Activated CD8-positive, alpha-beta memory T cell treated with anti-CD3 and anti-CD28 coated beads, Interleukin-2, amount 10 ng/mL, durations not matched to agents 7 days and 5 days (primary cell): ENCODE data around the gene GABRG1. TPM values are rescaled to one million over a fixed set of nuclear protein-coding genes. Genes with fewer than 3 reads are reported as not detected.

Source experiments
- ATAC-seq: fragments of 150-1000 bp; cut with Tn5 transposase; one replicate; pipeline ENCODE4 v1.10.0; 2021; ENCODE audit warnings: moderate library complexity
- CTCF ChIA-PET: fragments of 350-600 bp; sonication (Branson Sonifier 250); formaldehyde crosslinking; loops from one replicate; lab custom pipeline; 2021; ENCODE audit warnings: antibody characterized with exemption; lab: Charles Lee
- DNase-seq: peaks from one replicate; pipeline ENCODE4 v3.0.0-alpha.2; 2020
- H3K27ac Mint-ChIP-seq: one replicate; pipeline ENCODE4 v1.8.0; 2021; ENCODE audit warnings: mild to moderate bottlenecking, mixed read lengths
- H3K27me3 Mint-ChIP-seq: one replicate; pipeline ENCODE4 v1.8.0; 2021; ENCODE audit warnings: mixed read lengths
- H3K36me3 Mint-ChIP-seq: one replicate; pipeline ENCODE4 v1.8.0; 2021; ENCODE audit warnings: mild to moderate bottlenecking, mixed read lengths
- H3K4me1 Mint-ChIP-seq: one replicate; pipeline ENCODE4 v1.8.0; 2021; ENCODE audit warnings: mixed read lengths
- H3K4me3 Mint-ChIP-seq: one replicate; pipeline ENCODE4 v1.8.0; 2021; ENCODE audit warnings: mild to moderate bottlenecking, moderate library complexity, mixed read lengths
- H3K9me3 Mint-ChIP-seq: one replicate; pipeline ENCODE4 v1.8.0; 2022; ENCODE audit warnings: low read depth, mixed read lengths
- total RNA-seq, 2 experiments: library from RNA; stranded (reverse); gene quantifications; one replicate each; pipeline ENCODE4 v1.2.3, GENCODE V29; 2021

GABRG1 gene
- total RNA-seq: not detected

- Mint-ChIP-seq H3K27me3 (no peaks in the 10 kb centered on the region), H3K4me3 (no peak within 1 kb of the TSS), H3K27ac (no peak within 1 kb of the TSS), H3K9me3 (peaks cover 4% of the 10 kb centered on the region), H3K36me3 (no peaks in the 10 kb centered on the region), H3K4me1 (no peaks in the 10 kb centered on the region)
- CTCF ChIA-PET: no interaction called here
- DNase-seq (no peak), ATAC-seq (no peak)
Observed at GRCh38 chr4:46123913-46124755, at the start of gene GABRG1. GABRG1 (minus strand) TSS chr4:46124054; CDS start chr4:46123913, 141 bp downstream.

- H3K4me1 Mint-ChIP-seq: no peaks in the 10 kb centered on the region
- H3K27me3 Mint-ChIP-seq: no peaks in the 10 kb centered on the region
- no peaks in the 10 kb centered on the region for H3K36me3 Mint-ChIP-seq
- H3K4me3 Mint-ChIP-seq: no peak overlapping the region
- peaks cover 7% of the 10 kb centered on the region for H3K9me3 Mint-ChIP-seq
- ATAC-seq (no peak), DNase-seq (no peak)
- no peak overlapping the region for H3K27ac Mint-ChIP-seq
- CTCF ChIA-PET: no interaction called here
Observed at GRCh38 chr4:46146993-46147392, 23.1 kb upstream of the GABRG1 start.

GRCh38 chr4:46131498-46132057 lies 7.7 kb upstream of the GABRG1 start:
- ATAC-seq (no peak), DNase-seq (no peak)
- CTCF ChIA-PET: no interaction called here
- Mint-ChIP-seq H3K27ac (no peak overlapping the region), H3K4me1 (no peaks in the 10 kb centered on the region), H3K4me3 (no peak overlapping the region), H3K9me3 (peaks cover 11% of the 10 kb centered on the region), H3K36me3 (no peaks in the 10 kb centered on the region), H3K27me3 (no peaks in the 10 kb centered on the region)

GRCh38 chr4:46124773-46125413 lies 1.0 kb upstream of the GABRG1 start:
- no peaks in the 10 kb centered on the region for H3K27me3 Mint-ChIP-seq
- peaks cover 4% of the 10 kb centered on the region for H3K9me3 Mint-ChIP-seq
- H3K4me3 Mint-ChIP-seq: no peak overlapping the region
- CTCF ChIA-PET: no interaction called here
- no peaks in the 10 kb centered on the region for H3K36me3 Mint-ChIP-seq
- no peaks in the 10 kb centered on the region for H3K4me1 Mint-ChIP-seq
- ATAC-seq: no peak
- H3K27ac Mint-ChIP-seq: no peak overlapping the region
- DNase-seq: no peak

GRCh38 chr4:46081674-46082073 lies 42.2 kb downstream of the GABRG1 start:
- Mint-ChIP-seq H3K4me1 (no peaks in the 10 kb centered on the region), H3K27ac (no peak overlapping the region), H3K4me3 (no peak overlapping the region), H3K36me3 (no peaks in the 10 kb centered on the region), H3K9me3 (peaks cover 8% of the 10 kb centered on the region), H3K27me3 (no peaks in the 10 kb centered on the region)
- DNase-seq: no peak
- CTCF ChIA-PET: no interaction called here
- ATAC-seq: no peak

- CTCF ChIA-PET: no interaction called here
- Mint-ChIP-seq H3K27ac (no peak overlapping the region), H3K36me3 (no peaks in the 10 kb centered on the region)
Observed at GRCh38 chr4:46081248-46081647, 42.6 kb downstream of the GABRG1 start.

GRCh38 chr4:46073778-46074177 lies 50.1 kb downstream of the GABRG1 start:
- no peaks in the 10 kb centered on the region for H3K36me3 Mint-ChIP-seq
- ATAC-seq (no peak), DNase-seq (no peak)
- no peak overlapping the region for H3K4me3 Mint-ChIP-seq
- no peaks in the 10 kb centered on the region for H3K4me1 Mint-ChIP-seq
- peaks cover 4% of the 10 kb centered on the region for H3K9me3 Mint-ChIP-seq
- no peaks in the 10 kb centered on the region for H3K27me3 Mint-ChIP-seq
- H3K27ac Mint-ChIP-seq: no peak overlapping the region
- CTCF ChIA-PET: no interaction called here

More at GRCh38 chr4:46081248-46081647, 42.6 kb downstream of the GABRG1 start:
- H3K9me3 Mint-ChIP-seq: peaks cover 8% of the 10 kb centered on the region
- no peaks in the 10 kb centered on the region for H3K27me3 Mint-ChIP-seq
- ATAC-seq: no peak
- no peak for DNase-seq
- no peak overlapping the region for H3K4me3 Mint-ChIP-seq
- no peaks in the 10 kb centered on the region for H3K4me1 Mint-ChIP-seq

- H3K4me1 Mint-ChIP-seq: no peaks in the 10 kb centered on the region
- DNase-seq (no peak), ATAC-seq (no peak)
- no peaks in the 10 kb centered on the region for H3K9me3 Mint-ChIP-seq
- CTCF ChIA-PET: no interaction called here
- H3K36me3 Mint-ChIP-seq: no peaks in the 10 kb centered on the region
- no peak overlapping the region for H3K27ac Mint-ChIP-seq
- H3K4me3 Mint-ChIP-seq: no peak overlapping the region
- no peaks in the 10 kb centered on the region for H3K27me3 Mint-ChIP-seq
Observed at GRCh38 chr4:46051392-46051791, 72.5 kb downstream of the GABRG1 start.

- ATAC-seq: no peak
- Mint-ChIP-seq H3K27ac (no peak overlapping the region), H3K4me1 (no peaks in the 10 kb centered on the region), H3K36me3 (no peaks in the 10 kb centered on the region), H3K27me3 (no peaks in the 10 kb centered on the region), H3K4me3 (no peak overlapping the region), H3K9me3 (peaks cover 11% of the 10 kb centered on the region)
- CTCF ChIA-PET: no interaction called here
- DNase-seq: no peak
Observed at GRCh38 chr4:46032056-46032455, 91.8 kb downstream of the GABRG1 start.

- ATAC-seq (no peak), DNase-seq (no peak)
- CTCF ChIA-PET: no interaction called here
- Mint-ChIP-seq H3K4me1 (no peaks in the 10 kb centered on the region), H3K9me3 (peaks cover 4% of the 10 kb centered on the region), H3K4me3 (no peak overlapping the region), H3K27ac (no peak overlapping the region), H3K36me3 (no peaks in the 10 kb centered on the region), H3K27me3 (no peaks in the 10 kb centered on the region)
Observed at GRCh38 chr4:46016306-46016705, 107.5 kb downstream of the GABRG1 start.

GRCh38 chr4:45992728-45993127 lies 131.1 kb downstream of the GABRG1 start:
- H3K4me1 Mint-ChIP-seq: no peaks in the 10 kb centered on the region

GRCh38 chr4:45989775-45990174 lies 134.1 kb downstream of the GABRG1 start:
- no peaks in the 10 kb centered on the region for H3K4me1 Mint-ChIP-seq

More at GRCh38 chr4:45992728-45993127, 131.1 kb downstream of the GABRG1 start:
- Mint-ChIP-seq H3K9me3 (no peaks in the 10 kb centered on the region), H3K27me3 (no peaks in the 10 kb centered on the region), H3K36me3 (no peaks in the 10 kb centered on the region), H3K27ac (no peak overlapping the region), H3K4me3 (no peak overlapping the region)
- no peak for ATAC-seq
- CTCF ChIA-PET: no interaction called here
- no peak for DNase-seq

GRCh38 chr4:45987858-45988257 lies 136.0 kb downstream of the GABRG1 start:
- H3K4me3 Mint-ChIP-seq: no peak overlapping the region

More at GRCh38 chr4:45989775-45990174, 134.1 kb downstream of the GABRG1 start:
- DNase-seq (no peak), ATAC-seq (no peak)
- Mint-ChIP-seq H3K9me3 (peaks cover 4% of the 10 kb centered on the region), H3K4me3 (no peak overlapping the region), H3K27me3 (no peaks in the 10 kb centered on the region), H3K36me3 (no peaks in the 10 kb centered on the region), H3K27ac (no peak overlapping the region)
- CTCF ChIA-PET: no interaction called here

More at GRCh38 chr4:45987858-45988257, 136.0 kb downstream of the GABRG1 start:
- Mint-ChIP-seq H3K4me1 (no peaks in the 10 kb centered on the region), H3K36me3 (no peaks in the 10 kb centered on the region), H3K27me3 (no peaks in the 10 kb centered on the region), H3K9me3 (peaks cover 4% of the 10 kb centered on the region), H3K27ac (no peak overlapping the region)
- CTCF ChIA-PET: no interaction called here
- no peak for ATAC-seq
- DNase-seq: no peak
